Neural progenitor cell (in vitro differentiated cells): ENCODE measurements around the gene CNGA3. TPM values are rescaled to one million over a fixed set of nuclear protein-coding genes. Genes with fewer than 3 reads are reported as not detected.
A peak's percentile ranks its signal among the peaks of the same experiment; 100 is the strongest.
"Not testable (repeated sequence)": the region's sequence is repeated elsewhere in the genome, so short reads cannot be mapped to it uniquely, and the experiment has no call there.

ENCODE experiments used
- DNase-seq: peaks from one replicate; pipeline ENCODE4 v3.0.0-alpha.2; 2016; ENCODE audit warnings: low spot score
- H2AFZ ChIP-seq: fragments of 200-600 bp; sonication (generic); replicated peaks from 2 replicates; pipeline ENCODE4 v1.6.1; 2016; ENCODE audit warnings: antibody characterized with exemption
- H3F3A ChIP-seq: fragments of 200-600 bp; sonication (generic); 2 replicates; pipeline ENCODE4 v1.6.1; 2016; ENCODE audit warnings: antibody characterized with exemption, low read depth
- H3K27ac ChIP-seq: fragments of 200-600 bp; sonication (generic); 2 replicates; pipeline ENCODE4 v1.5.1; 2016; ENCODE audit warnings: mild to moderate bottlenecking
- H3K27me3 ChIP-seq: fragments of 200-600 bp; sonication (generic); 2 replicates; pipeline ENCODE4 v1.6.1; 2016; ENCODE audit warnings: mild to moderate bottlenecking, moderate library complexity
- H3K36me3 ChIP-seq: fragments of 200-600 bp; sonication (generic); 2 replicates; pipeline ENCODE4 v1.5.1; 2016
- H3K4me1 ChIP-seq: fragments of 200-600 bp; sonication (generic); 2 replicates; pipeline ENCODE4 v1.6.1; 2016; ENCODE audit warnings: mixed run types
- H3K4me2 ChIP-seq: fragments of 200-600 bp; sonication (generic); 2 replicates; pipeline ENCODE4 v1.6.1; 2016
- H3K4me3 ChIP-seq: fragments of 200-600 bp; sonication (generic); 2 replicates; pipeline ENCODE4 v1.5.1; 2016
- H3K79me2 ChIP-seq: fragments of 200-600 bp; sonication (generic); 2 replicates; pipeline ENCODE4 v1.6.1; 2016; ENCODE audit warnings: low read depth
- H3K9ac ChIP-seq: fragments of 200-600 bp; sonication (generic); 2 replicates; pipeline ENCODE4 v1.6.1; 2016
- H3K9me3 ChIP-seq: fragments of 200-600 bp; sonication (generic); 2 replicates; pipeline ENCODE4 v1.5.1; 2016; ENCODE audit warnings: low read depth
- H4K20me1 ChIP-seq: fragments of 200-600 bp; sonication (generic); 2 replicates; pipeline ENCODE4 v1.6.1; 2016; ENCODE audit warnings: low read depth
- H3K27ac Mint-ChIP-seq: 3 replicates; pipeline ENCODE4 v1.8.0; 2021; ENCODE audit warnings: mixed read lengths
- H3K27me3 Mint-ChIP-seq: 2 replicates; pipeline ENCODE4 v1.8.0; 2022; ENCODE audit warnings: low read depth, mild to moderate bottlenecking, inconsistent platforms, moderate library complexity, mixed read lengths; ENCODE audit not compliant: insufficient read depth
- H3K36me3 Mint-ChIP-seq: 3 replicates; pipeline ENCODE4 v1.8.0; 2021; ENCODE audit warnings: mixed read lengths
- H3K4me1 Mint-ChIP-seq: 3 replicates; pipeline ENCODE4 v1.8.0; 2021; ENCODE audit warnings: mixed read lengths
- H3K4me3 Mint-ChIP-seq: 3 replicates; pipeline ENCODE4 v1.8.0; 2021; ENCODE audit warnings: mild to moderate bottlenecking, moderate library complexity, mixed read lengths
- H3K9me3 Mint-ChIP-seq: 3 replicates; pipeline ENCODE4 v1.8.0; 2020; ENCODE audit warnings: mixed read lengths
- EZH2 ChIP-seq: fragments of 200-600 bp; sonication (generic); IDR thresholded peaks from 2 replicates; pipeline ENCODE4 v1.6.1; 2017; ENCODE audit warnings: antibody characterized with exemption, mild to moderate bottlenecking, moderate library complexity
- EZH2phosphoT487 ChIP-seq: fragments of 200-600 bp; sonication (generic); IDR thresholded peaks from 2 replicates; pipeline ENCODE4 v1.6.1; 2017; ENCODE audit warnings: antibody characterized with exemption
- total RNA-seq: library from RNA; depleted of rRNA; stranded (reverse); fragments of >200 nt; gene quantifications from 2 replicates; pipeline ENCODE4 v1.2.3, GENCODE V29; 2015; ENCODE audit warnings: low replicate concordance
- TF ChIP-seq, protein P1 (sequence below): fragments of 200-600 bp; sonication (generic); IDR thresholded peaks from 2 replicates; pipeline ENCODE4 v1.5.1; 2017; ENCODE audit warnings: antibody characterized with exemption, mild to moderate bottlenecking

CNGA3 gene
- total RNA-seq, 1 donor from 2014 or later: not detected

DNA sequence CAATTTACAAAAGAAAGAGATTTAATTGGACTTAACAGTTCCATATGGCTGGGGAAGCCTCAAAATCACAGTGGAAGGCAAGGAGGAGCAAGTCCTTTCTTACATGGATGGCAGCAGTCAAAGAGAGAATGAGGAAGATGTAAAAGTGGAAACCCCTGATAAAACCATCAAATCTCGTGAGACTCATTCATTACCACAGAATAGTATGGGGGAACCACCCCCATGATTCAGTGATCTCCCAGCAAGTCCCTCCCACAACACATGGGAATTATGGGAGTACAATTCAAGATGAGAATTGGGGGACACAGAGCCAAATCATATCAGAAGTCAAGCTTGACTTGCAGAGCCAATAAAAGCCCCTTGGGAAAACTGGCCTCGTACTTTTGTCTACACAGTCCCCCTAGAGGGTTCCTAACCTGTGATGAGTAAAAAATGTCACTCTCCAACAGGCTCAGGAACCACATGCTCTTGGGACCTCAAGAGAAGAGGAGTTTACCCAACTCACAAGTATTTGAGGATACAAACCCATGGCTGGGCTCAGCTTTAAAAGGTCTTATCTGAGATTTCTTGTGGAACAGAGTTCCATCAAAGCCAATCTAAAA is 87.2 kb downstream of the CNGA3 start:
- H3K36me3 ChIP-seq: no peaks in the 10 kb centered on the region
- no peak overlapping the region for H3K4me3 ChIP-seq
- DNase-seq: no peak
- no peaks in the 10 kb centered on the region for H3K4me1 Mint-ChIP-seq
- peaks cover 6% of the 10 kb centered on the region for H3K27me3 Mint-ChIP-seq
- no peaks in the 10 kb centered on the region for H3K79me2 ChIP-seq
- no peaks in the 10 kb centered on the region for H3K4me1 ChIP-seq
- no peak overlapping the region for H3K27ac Mint-ChIP-seq
- H3K9me3 Mint-ChIP-seq: peaks cover 18% of the 10 kb centered on the region
- no peaks in the 10 kb centered on the region for H3K36me3 Mint-ChIP-seq
- H3K27me3 ChIP-seq: no peaks in the 10 kb centered on the region
- H3K4me2 ChIP-seq: no peak overlapping the region
- no peaks in the 10 kb centered on the region for H4K20me1 ChIP-seq
- H3K9me3 ChIP-seq: no peaks in the 10 kb centered on the region
- no peak overlapping the region for H3K9ac ChIP-seq
- H3F3A ChIP-seq: no peaks in the 10 kb centered on the region
- TF ChIP-seq EZH2phosphoT487 (no peak), EZH2 (no peak)
- TF ChIP-seq, protein P1, sequence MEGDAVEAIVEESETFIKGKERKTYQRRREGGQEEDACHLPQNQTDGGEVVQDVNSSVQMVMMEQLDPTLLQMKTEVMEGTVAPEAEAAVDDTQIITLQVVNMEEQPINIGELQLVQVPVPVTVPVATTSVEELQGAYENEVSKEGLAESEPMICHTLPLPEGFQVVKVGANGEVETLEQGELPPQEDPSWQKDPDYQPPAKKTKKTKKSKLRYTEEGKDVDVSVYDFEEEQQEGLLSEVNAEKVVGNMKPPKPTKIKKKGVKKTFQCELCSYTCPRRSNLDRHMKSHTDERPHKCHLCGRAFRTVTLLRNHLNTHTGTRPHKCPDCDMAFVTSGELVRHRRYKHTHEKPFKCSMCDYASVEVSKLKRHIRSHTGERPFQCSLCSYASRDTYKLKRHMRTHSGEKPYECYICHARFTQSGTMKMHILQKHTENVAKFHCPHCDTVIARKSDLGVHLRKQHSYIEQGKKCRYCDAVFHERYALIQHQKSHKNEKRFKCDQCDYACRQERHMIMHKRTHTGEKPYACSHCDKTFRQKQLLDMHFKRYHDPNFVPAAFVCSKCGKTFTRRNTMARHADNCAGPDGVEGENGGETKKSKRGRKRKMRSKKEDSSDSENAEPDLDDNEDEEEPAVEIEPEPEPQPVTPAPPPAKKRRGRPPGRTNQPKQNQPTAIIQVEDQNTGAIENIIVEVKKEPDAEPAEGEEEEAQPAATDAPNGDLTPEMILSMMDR: no peak
- H3K4me3 Mint-ChIP-seq: no peak overlapping the region
- H3K27ac ChIP-seq: no peak overlapping the region
- no peak overlapping the region for H2AFZ ChIP-seq

DNA sequence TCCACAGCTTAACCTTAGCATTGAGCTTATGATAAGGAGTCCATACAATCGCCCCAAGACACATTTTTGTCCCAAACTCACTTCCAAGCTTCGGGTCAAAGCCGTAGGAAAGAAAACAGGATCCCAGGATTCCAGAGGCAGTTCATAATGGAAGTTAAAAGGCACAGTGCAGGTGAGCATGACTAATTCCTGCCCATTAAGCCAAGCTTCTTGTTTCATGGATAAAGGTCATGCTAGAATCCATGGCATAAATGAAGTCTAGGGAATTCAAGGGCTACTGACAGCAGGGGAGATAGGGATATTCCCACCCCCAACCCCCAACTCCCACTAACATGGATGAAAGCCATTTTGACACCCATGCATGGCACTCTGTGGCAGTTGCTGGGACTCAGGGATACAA is 88.2 kb downstream of the CNGA3 start:
- Histone ChIP-seq H3K79me2 (no peaks in the 10 kb centered on the region), H3K27ac (no peak overlapping the region), H3K9ac (no peak overlapping the region), H3K4me1 (no peaks in the 10 kb centered on the region), H3K4me3 (no peak overlapping the region), H3F3A (no peaks in the 10 kb centered on the region), H3K36me3 (no peaks in the 10 kb centered on the region), H4K20me1 (no peaks in the 10 kb centered on the region), H3K9me3 (no peaks in the 10 kb centered on the region), H3K27me3 (no peaks in the 10 kb centered on the region), H2AFZ (no peak overlapping the region), H3K4me2 (no peak overlapping the region)
- no peaks in the 10 kb centered on the region for H3K36me3 Mint-ChIP-seq
- DNase-seq: no peak
- no peaks in the 10 kb centered on the region for H3K4me1 Mint-ChIP-seq
- H3K9me3 Mint-ChIP-seq: peaks cover 20% of the 10 kb centered on the region
- H3K27me3 Mint-ChIP-seq: peaks cover 6% of the 10 kb centered on the region
- no peak overlapping the region for H3K4me3 Mint-ChIP-seq
- TF ChIP-seq EZH2phosphoT487 (no peak), EZH2 (no peak)
- TF ChIP-seq, protein P1: no peak
- H3K27ac Mint-ChIP-seq: no peak overlapping the region

DNA sequence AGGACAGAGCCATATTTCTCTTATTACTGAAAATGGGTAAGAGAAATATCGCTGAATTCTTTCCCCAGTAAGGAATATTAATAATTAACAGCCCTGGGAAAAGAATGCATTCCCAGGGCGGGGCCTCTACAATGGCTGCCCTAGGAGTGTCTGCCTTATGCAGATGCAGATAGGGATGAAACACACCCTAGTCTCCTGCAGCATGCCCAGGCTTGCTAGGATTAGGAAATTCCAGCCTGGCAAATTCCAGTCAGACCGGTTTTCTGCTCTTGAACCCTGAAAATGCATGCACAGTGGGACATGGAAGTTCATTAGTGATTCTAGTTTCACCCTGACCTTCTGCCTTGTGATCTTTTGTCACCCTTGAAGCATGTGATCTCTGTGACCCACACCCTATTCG is 89.4 kb downstream of the CNGA3 start:
- DNase-seq, H3K4me3 Mint-ChIP-seq, H2AFZ ChIP-seq, H3K27ac ChIP-seq, H3K4me1 Mint-ChIP-seq, H3K36me3 ChIP-seq, H4K20me1 ChIP-seq, H3K4me3 ChIP-seq, H3K79me2 ChIP-seq, H3K27ac Mint-ChIP-seq, H3K36me3 Mint-ChIP-seq, H3K4me2 ChIP-seq, H3K4me1 ChIP-seq, H3K27me3 ChIP-seq, H3K27me3 Mint-ChIP-seq, H3F3A ChIP-seq, H3K9ac ChIP-seq, H3K9me3 ChIP-seq: not testable (repeated sequence)
- peaks cover 20% of the 10 kb centered on the region for H3K9me3 Mint-ChIP-seq

DNA sequence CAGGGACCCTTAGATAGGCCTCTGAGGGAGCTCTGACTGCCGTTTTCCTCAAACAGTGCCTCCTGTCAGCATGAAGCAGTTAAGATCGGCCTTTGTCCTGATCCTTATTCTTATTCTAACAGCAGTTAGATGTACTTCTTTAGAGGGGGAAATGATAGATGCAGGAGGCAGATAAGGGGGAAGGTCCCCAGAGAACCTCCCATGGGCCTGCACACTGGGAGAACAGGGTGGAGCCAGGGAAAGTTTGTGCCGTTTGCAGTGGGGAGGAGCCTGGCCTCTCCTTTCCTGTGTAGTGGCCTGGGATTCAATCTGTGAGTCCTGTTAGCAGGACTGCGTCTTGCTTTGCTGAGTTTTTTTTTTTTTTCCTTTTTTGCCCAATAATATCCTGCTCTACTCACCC is 90.5 kb downstream of the CNGA3 start:
- H3K27me3 ChIP-seq: no peaks in the 10 kb centered on the region
- H3K27ac ChIP-seq: no peak overlapping the region
- no peaks in the 10 kb centered on the region for H4K20me1 ChIP-seq
- no peak for TF ChIP-seq EZH2phosphoT487
- TF ChIP-seq, protein P1: no peak
- H3F3A ChIP-seq: no peaks in the 10 kb centered on the region
- no peaks in the 10 kb centered on the region for H3K79me2 ChIP-seq
- no peak overlapping the region for H3K4me3 Mint-ChIP-seq
- no peak overlapping the region for H3K4me3 ChIP-seq
- peak overlapping the region; percentile 96 for H2AFZ ChIP-seq
- no peaks in the 10 kb centered on the region for H3K4me1 Mint-ChIP-seq
- no peaks in the 10 kb centered on the region for H3K36me3 Mint-ChIP-seq
- H3K9me3 ChIP-seq: no peaks in the 10 kb centered on the region
- no peak for DNase-seq
- no peak overlapping the region for H3K27ac Mint-ChIP-seq
- H3K4me1 ChIP-seq: no peaks in the 10 kb centered on the region
- H3K27me3 Mint-ChIP-seq: peaks cover 6% of the 10 kb centered on the region
- H3K9me3 Mint-ChIP-seq: peaks cover 18% of the 10 kb centered on the region
- no peaks in the 10 kb centered on the region for H3K36me3 ChIP-seq
- no peak overlapping the region for H3K4me2 ChIP-seq
- no peak overlapping the region for H3K9ac ChIP-seq
